ENCODE results near the gene TATDN2. TPM values are rescaled to one million over a fixed set of nuclear protein-coding genes. Genes with fewer than 3 reads are reported as not detected.
"Not testable (repeated sequence)": the region's sequence is repeated elsewhere in the genome, so short reads cannot be mapped to it uniquely, and the experiment has no call there.

The TATDN2 gene
- polyA plus RNA-seq, 1 donor: 27.4 TPM

DNA sequence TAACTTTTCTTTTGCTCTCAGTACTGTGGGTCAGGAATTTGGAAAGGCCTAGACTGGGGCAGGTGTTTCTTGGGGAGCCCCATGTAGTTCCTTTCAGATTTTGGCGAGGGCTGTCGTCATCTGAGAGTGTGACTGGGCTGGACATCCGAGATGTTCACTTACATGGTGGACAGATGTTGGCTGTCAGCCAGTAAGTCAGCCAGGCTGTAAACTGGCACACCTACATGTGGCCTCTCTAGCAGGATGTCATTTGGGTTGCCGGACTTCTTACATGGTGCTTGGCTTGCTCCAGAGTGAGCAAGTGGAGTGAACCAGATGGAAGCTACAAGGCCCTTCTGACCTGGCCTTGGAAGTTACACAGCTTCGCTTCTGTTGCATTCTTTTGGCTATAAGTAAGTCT is 20.7 kb downstream of the TATDN2 start:
- Histone ChIP-seq H3K9me3 (ENCODE audit: control insufficient read depth, low read depth, low read length) (no peaks in the 10 kb centered on the region), H3K27me3 (ENCODE audit: control insufficient read depth, insufficient read depth, low read length) (no peaks in the 10 kb centered on the region), H3K27ac (ENCODE audit: low read length) (no peak overlapping the region), H3K4me3 (ENCODE audit: low read length) (no peak overlapping the region), H3K4me1 (ENCODE audit: control insufficient read depth, insufficient read depth, low read length) (peaks cover 2% of the 10 kb centered on the region), H3K36me3 (ENCODE audit: control insufficient read depth, insufficient read depth, low read length) (peaks cover 53% of the 10 kb centered on the region)
- DNase-seq: no peak
- WGBS (ENCODE audit: insufficient coverage, low lambda C conversion rate): no CpG with 5 or more reads among the region's 5 CpGs

DNA sequence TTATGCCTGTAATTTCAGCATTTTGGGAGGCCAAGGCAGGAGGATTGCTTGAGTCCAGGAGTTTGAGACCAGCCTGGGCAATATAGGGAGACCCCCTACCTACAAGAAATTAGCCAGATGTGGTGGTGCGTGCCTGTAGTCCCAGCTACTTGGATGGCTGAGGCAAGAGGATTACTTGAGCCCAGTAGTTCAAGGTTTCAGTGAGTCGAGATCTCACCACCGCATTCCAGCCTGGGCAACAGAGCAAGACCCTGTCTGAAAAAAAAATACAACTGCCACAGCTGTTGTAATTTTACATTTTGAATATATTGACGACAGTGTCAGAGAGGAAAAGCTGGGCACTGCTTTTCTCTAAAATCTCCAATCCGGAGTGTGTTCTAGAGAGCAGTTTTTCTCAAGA is 21.2 kb downstream of the TATDN2 start:
- Histone ChIP-seq H3K4me1 (ENCODE audit: control insufficient read depth, insufficient read depth, low read length) (no peaks in the 10 kb centered on the region), H3K27me3 (ENCODE audit: control insufficient read depth, insufficient read depth, low read length) (no peaks in the 10 kb centered on the region), H3K27ac (ENCODE audit: low read length) (no peak overlapping the region), H3K4me3 (ENCODE audit: low read length) (no peak overlapping the region), H3K36me3 (ENCODE audit: control insufficient read depth, insufficient read depth, low read length) (peaks cover 51% of the 10 kb centered on the region), H3K9me3 (ENCODE audit: control insufficient read depth, low read depth, low read length) (no peaks in the 10 kb centered on the region)
- WGBS (ENCODE audit: insufficient coverage, low lambda C conversion rate): no CpG with 5 or more reads among the region's 5 CpGs
- DNase-seq: no peak

DNA sequence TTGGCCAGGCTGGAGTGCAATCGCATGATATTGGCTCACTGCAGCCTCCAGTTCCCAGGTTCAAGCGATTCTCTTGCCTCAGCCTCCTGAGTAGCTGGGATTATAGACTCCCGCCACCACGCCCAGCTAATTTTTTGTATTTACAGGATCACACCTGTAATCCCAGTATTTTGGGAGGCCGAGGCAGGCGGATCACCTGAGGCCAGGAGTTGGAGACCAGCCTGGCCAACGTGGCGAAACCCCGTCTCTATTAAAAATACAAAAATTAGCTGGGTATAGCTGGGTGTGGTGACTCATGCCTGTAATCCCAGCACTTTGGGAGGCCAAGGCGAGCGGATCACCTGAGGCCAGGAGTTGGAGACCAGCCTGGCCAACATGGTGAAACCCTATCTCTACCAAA is 24.2 kb downstream of the TATDN2 start:
- peaks cover 57% of the 10 kb centered on the region for H3K36me3 ChIP-seq (ENCODE audit: control insufficient read depth, insufficient read depth, low read length)
- no CpG with 5 or more reads among the region's 11 CpGs for WGBS (ENCODE audit: insufficient coverage, low lambda C conversion rate)
- H3K4me1 ChIP-seq (ENCODE audit: control insufficient read depth, insufficient read depth, low read length); H3K27me3 ChIP-seq (ENCODE audit: control insufficient read depth, insufficient read depth, low read length); H3K9me3 ChIP-seq (ENCODE audit: control insufficient read depth, low read depth, low read length); H3K4me3 ChIP-seq (ENCODE audit: low read length); H3K27ac ChIP-seq (ENCODE audit: low read length); DNase-seq: not testable (repeated sequence)

DNA sequence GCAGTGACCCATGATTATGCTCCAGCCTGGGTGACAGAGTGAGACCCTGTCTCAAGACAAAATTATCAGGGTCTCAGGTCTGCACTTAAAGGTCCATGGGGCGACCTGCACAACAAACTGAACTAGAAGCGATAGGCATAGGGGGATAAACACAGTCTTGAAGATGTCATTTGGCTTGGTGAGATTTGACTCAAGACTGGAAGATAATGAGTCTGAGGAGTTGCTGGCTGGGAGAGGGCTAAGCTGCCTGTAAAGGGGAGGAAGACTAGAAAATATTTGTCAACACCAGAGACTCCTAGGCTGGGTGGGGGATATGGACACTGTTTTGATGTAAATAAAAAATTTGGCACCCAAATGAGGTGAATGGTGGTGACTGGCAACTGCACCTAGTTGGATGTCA is 24.7 kb downstream of the TATDN2 start:
- H3K4me3 ChIP-seq (ENCODE audit: low read length): no peak overlapping the region
- 100% methylated on average over 1 of the region's 2 CpGs for WGBS (ENCODE audit: insufficient coverage, low lambda C conversion rate)
- H3K36me3 ChIP-seq (ENCODE audit: control insufficient read depth, insufficient read depth, low read length): peaks cover 62% of the 10 kb centered on the region
- no peak overlapping the region for H3K27ac ChIP-seq (ENCODE audit: low read length)
- H3K27me3 ChIP-seq (ENCODE audit: control insufficient read depth, insufficient read depth, low read length): no peaks in the 10 kb centered on the region
- no peaks in the 10 kb centered on the region for H3K9me3 ChIP-seq (ENCODE audit: control insufficient read depth, low read depth, low read length)
- no peaks in the 10 kb centered on the region for H3K4me1 ChIP-seq (ENCODE audit: control insufficient read depth, insufficient read depth, low read length)
- DNase-seq: no peak

DNA sequence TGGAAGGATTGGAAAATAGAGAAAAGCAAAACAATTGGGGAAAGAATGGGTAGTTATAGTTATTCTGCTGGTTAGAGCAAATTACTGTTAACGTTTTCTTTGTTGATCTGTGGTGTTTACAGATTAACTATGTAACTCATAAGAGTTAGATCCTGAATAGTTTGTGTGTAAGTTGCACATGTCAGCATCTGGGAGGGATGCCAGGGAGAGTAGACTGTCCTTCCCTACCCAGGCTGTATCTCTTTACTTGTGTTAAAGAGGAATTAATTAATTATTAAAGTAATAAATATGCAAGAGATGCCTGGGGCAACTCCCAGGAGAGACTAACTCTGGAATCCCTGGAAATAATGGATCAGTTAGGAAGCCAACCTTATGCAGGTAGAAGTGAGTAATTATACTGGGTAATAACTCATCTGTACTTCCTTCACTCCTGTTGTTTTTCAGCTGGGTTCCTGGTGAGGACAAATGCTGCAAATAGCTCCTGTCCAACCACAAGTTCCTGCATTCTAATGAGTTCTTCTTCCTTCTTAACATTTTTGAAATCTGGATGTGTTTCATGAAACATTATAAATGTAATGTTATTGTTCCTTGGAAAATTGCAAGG is 25.5 kb downstream of the TATDN2 start:
- no peak for DNase-seq
- Histone ChIP-seq H3K27ac (ENCODE audit: low read length) (no peak overlapping the region), H3K4me1 (ENCODE audit: control insufficient read depth, insufficient read depth, low read length) (no peaks in the 10 kb centered on the region), H3K9me3 (ENCODE audit: control insufficient read depth, low read depth, low read length) (no peaks in the 10 kb centered on the region), H3K4me3 (ENCODE audit: low read length) (no peak overlapping the region), H3K27me3 (ENCODE audit: control insufficient read depth, insufficient read depth, low read length) (no peaks in the 10 kb centered on the region), H3K36me3 (ENCODE audit: control insufficient read depth, insufficient read depth, low read length) (peaks cover 65% of the 10 kb centered on the region)
- 20% methylated on average over 1 of the region's 1 CpG for WGBS (ENCODE audit: insufficient coverage, low lambda C conversion rate)

DNA sequence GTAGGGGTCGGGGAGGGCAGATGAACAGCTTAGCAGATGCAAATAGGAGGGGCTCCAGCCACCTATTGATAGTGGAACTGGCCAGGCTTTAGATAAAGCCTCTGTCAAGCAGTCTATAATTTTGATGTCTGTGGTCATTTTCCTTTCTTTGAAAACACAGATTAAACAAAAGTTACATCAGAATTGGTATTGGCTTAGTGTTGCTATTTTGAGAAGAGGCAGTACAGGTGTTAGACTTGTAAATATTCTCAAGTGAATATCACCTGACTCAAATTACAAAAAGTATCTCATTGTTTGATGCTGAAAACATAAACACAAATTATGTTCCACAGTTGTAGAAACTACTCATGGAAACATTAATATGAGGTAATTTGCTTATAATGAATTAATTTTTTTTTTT is 26.3 kb downstream of the TATDN2 start:
- Histone ChIP-seq H3K4me3 (ENCODE audit: low read length) (no peak overlapping the region), H3K9me3 (ENCODE audit: control insufficient read depth, low read depth, low read length) (no peaks in the 10 kb centered on the region), H3K27ac (ENCODE audit: low read length) (no peak overlapping the region), H3K36me3 (ENCODE audit: control insufficient read depth, insufficient read depth, low read length) (peaks cover 65% of the 10 kb centered on the region), H3K4me1 (ENCODE audit: control insufficient read depth, insufficient read depth, low read length) (no peaks in the 10 kb centered on the region), H3K27me3 (ENCODE audit: control insufficient read depth, insufficient read depth, low read length) (no peaks in the 10 kb centered on the region)
- DNase-seq: no peak
- no CpG with 5 or more reads among the region's 1 CpG for WGBS (ENCODE audit: insufficient coverage, low lambda C conversion rate)

DNA sequence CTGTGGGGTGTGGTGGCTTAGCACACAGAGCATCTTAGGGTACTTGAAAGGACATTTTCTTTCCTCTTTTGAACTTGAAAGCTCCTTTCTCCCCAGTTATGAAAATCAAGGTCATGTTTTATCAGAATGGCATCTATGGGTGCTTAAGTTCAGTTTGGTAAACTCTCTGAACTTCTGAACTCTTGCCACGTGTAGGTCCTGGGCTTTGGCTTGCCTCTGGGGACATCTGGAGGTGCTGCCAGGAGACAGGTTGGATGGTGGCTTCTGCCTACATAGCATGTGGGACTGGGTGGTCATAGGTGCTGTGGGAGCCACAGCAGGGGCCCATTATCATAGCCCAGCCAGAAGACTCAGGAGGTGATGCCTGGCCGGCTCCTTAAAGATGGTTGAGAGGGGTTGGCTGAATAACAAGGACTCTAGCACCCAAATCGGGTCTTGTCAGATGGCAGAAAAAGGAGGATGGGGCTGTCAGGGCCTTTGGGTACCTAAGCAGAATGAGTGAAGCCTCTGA is 28.9 kb downstream of the TATDN2 start:
- no CpG with 5 or more reads among the region's 3 CpGs for WGBS (ENCODE audit: insufficient coverage, low lambda C conversion rate)
- H3K36me3 ChIP-seq (ENCODE audit: control insufficient read depth, insufficient read depth, low read length): peaks cover 62% of the 10 kb centered on the region

DNA sequence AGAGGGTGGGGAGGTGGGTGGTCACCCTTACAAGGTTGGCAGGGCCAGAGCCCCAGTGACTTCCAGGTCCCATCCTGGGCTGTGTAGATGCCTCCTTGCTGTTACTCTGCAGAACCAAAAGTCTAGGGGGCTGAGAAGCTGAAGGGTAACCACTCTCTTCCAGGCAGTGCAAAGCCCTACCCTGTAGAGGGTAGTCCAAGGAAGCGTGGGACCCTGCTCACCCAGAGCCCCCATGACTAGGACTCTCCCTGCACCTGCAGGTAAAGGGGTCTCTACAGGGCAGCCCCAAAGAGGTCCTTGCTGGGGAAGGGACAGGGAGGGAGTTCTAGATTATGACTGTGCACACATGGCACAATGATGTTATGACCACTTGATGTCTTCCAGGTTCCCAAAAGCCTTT is 30.2 kb downstream of the TATDN2 start:
- peaks cover 60% of the 10 kb centered on the region for H3K36me3 ChIP-seq (ENCODE audit: control insufficient read depth, insufficient read depth, low read length)
- no peak overlapping the region for H3K4me3 ChIP-seq (ENCODE audit: low read length)
- H3K9me3 ChIP-seq (ENCODE audit: control insufficient read depth, low read depth, low read length): no peaks in the 10 kb centered on the region
- no peak overlapping the region for H3K27ac ChIP-seq (ENCODE audit: low read length)
- no peaks in the 10 kb centered on the region for H3K27me3 ChIP-seq (ENCODE audit: control insufficient read depth, insufficient read depth, low read length)
- no peaks in the 10 kb centered on the region for H3K4me1 ChIP-seq (ENCODE audit: control insufficient read depth, insufficient read depth, low read length)
- WGBS (ENCODE audit: insufficient coverage, low lambda C conversion rate): no CpG with 5 or more reads among the region's 1 CpG
- no peak for DNase-seq

More for the DNA sequence above, 28.9 kb downstream of the TATDN2 start:
- H3K4me1 ChIP-seq (ENCODE audit: control insufficient read depth, insufficient read depth, low read length): no peaks in the 10 kb centered on the region
- no peaks in the 10 kb centered on the region for H3K27me3 ChIP-seq (ENCODE audit: control insufficient read depth, insufficient read depth, low read length)
- no peak overlapping the region for H3K27ac ChIP-seq (ENCODE audit: low read length)
- H3K9me3 ChIP-seq (ENCODE audit: control insufficient read depth, low read depth, low read length): no peaks in the 10 kb centered on the region
- DNase-seq: no peak
- no peak overlapping the region for H3K4me3 ChIP-seq (ENCODE audit: low read length)

DNA sequence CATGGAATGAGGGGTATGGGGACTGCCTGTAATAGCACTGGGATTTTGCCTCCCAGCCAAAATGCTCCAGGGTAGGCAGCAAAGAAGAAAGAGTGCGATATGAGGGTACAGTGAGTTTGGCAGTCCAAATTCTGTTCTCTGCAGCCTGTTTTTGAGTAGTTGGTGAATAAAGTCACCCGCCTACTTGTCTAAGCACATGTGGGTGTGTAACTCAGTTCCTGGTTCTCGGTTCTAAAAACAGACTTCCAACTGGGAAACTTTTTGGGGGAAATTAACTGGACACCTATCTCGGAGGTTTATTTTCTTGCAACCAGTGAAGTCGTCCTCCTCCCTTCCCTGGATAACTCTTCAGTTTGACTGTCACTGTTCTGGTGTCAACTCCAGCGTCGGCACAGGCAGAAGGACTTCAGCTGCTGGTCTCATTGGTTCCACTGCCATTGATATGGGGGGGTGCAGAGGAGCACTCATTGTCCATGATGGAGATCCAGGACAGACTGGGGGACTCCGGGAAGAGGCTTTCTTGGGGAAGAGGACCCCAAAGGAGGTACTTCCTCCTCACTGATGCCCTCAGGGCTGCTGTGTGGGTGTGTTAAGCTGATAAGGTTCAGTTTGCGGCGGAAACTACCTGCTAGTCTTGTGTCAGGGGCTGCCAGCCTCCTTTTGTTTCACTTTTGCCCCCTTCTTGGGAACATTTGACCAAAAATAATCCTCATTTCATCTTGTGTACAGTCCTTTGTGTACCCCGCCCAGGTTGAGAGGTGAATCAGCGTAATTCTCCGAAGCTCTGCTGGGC is 31.3 kb downstream of the TATDN2 start:
- no peak for DNase-seq
- Histone ChIP-seq H3K27ac (ENCODE audit: low read length) (no peak overlapping the region), H3K27me3 (ENCODE audit: control insufficient read depth, insufficient read depth, low read length) (no peaks in the 10 kb centered on the region), H3K36me3 (ENCODE audit: control insufficient read depth, insufficient read depth, low read length) (peaks cover 63% of the 10 kb centered on the region), H3K9me3 (ENCODE audit: control insufficient read depth, low read depth, low read length) (no peaks in the 10 kb centered on the region), H3K4me1 (ENCODE audit: control insufficient read depth, insufficient read depth, low read length) (no peaks in the 10 kb centered on the region), H3K4me3 (ENCODE audit: low read length) (no peak overlapping the region)
- no CpG with 5 or more reads among the region's 13 CpGs for WGBS (ENCODE audit: insufficient coverage, low lambda C conversion rate)

DNA sequence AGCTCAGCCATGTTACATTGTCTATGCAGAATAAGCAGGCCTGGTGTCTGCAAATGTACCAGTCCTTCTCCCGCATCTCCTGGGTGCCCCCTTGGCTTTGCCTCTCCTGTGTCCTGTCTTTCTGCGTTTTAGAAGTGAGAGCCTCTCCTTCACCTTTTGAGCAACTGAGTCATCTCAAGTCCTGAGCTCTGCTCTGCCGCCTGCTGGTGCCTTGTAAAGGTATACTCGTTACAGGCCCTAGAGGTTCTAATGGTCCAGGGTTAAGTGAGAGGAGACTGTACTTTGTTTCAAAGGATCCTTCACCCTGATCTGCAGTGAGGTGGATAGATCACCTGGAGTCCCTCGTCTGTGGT is 31.9 kb downstream of the TATDN2 start:
- DNase-seq: no peak
- Histone ChIP-seq H3K27ac (ENCODE audit: low read length) (no peak overlapping the region), H3K4me1 (ENCODE audit: control insufficient read depth, insufficient read depth, low read length) (no peaks in the 10 kb centered on the region), H3K4me3 (ENCODE audit: low read length) (no peak overlapping the region), H3K27me3 (ENCODE audit: control insufficient read depth, insufficient read depth, low read length) (no peaks in the 10 kb centered on the region), H3K36me3 (ENCODE audit: control insufficient read depth, insufficient read depth, low read length) (peaks cover 63% of the 10 kb centered on the region), H3K9me3 (ENCODE audit: control insufficient read depth, low read depth, low read length) (no peaks in the 10 kb centered on the region)
- WGBS (ENCODE audit: insufficient coverage, low lambda C conversion rate): no CpG with 5 or more reads among the region's 5 CpGs

DNA sequence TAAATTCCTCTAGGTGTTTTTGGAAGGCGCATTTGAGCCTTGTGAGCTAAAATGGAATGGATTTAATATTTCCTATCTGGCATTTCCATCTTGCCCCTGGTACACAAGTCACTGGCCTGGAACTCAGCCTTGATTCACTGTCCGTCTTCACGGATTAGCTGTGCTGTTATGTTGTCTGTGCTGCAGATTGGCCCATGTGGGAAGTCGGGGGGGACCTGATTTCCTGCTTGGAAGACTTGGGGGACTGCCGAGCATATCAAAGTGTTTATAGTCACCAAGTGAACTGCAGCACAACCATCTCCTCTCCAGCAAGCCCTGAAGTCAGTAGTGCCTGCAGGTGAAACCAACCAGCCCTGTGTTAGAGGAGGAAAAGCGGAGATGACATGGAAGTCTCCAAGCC is 32.3 kb downstream of the TATDN2 start:
- no peaks in the 10 kb centered on the region for H3K4me1 ChIP-seq (ENCODE audit: control insufficient read depth, insufficient read depth, low read length)
- DNase-seq: no peak
- H3K36me3 ChIP-seq (ENCODE audit: control insufficient read depth, insufficient read depth, low read length): peaks cover 63% of the 10 kb centered on the region
- H3K9me3 ChIP-seq (ENCODE audit: control insufficient read depth, low read depth, low read length): no peaks in the 10 kb centered on the region
- no peak overlapping the region for H3K27ac ChIP-seq (ENCODE audit: low read length)
- H3K27me3 ChIP-seq (ENCODE audit: control insufficient read depth, insufficient read depth, low read length): no peaks in the 10 kb centered on the region
- WGBS (ENCODE audit: insufficient coverage, low lambda C conversion rate): 100% methylated on average over 1 of the region's 6 CpGs
- no peak overlapping the region for H3K4me3 ChIP-seq (ENCODE audit: low read length)
